ENCODE results near the gene BRSK2. TPM values are rescaled to one million over a fixed set of nuclear protein-coding genes. Genes with fewer than 3 reads are reported as not detected.

The BRSK2 gene
- total RNA-seq, 1 donor, result under 0.01 TPM

DNA sequence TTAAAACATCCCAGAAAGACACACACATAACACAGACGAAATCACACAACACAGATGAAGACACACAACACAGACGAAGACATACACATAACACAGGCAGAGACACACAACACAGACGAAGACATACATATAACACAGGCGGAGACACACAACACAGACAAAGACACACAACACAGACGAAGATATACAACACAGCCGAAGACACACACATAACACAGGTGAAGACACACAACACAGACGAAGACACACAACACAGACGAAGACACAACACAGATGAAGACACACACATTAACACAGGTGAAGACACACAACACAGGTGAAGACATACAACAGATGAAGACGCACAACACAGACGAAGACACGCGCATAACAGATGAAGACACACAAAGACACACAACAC, 101.6 kb downstream of the BRSK2 start:
- TF ChIP-seq CTCF (IDR thresholded peaks at IDR 0.05; ENCODE audit: insufficient read depth, low read depth, low read length), result no peak
- no peak for DNase-seq (ENCODE audit: low read depth)
- no peak overlapping the region for H3K4me3 ChIP-seq (ENCODE audit: low read depth, low read length)

- H3K4me3 ChIP-seq (ENCODE audit: low read depth, low read length), result no peak overlapping the region
- no peak for TF ChIP-seq CTCF (IDR thresholded peaks at IDR 0.05; ENCODE audit: insufficient read depth, low read depth, low read length)
- no peak for DNase-seq (ENCODE audit: low read depth)
These were observed 104.0 kb downstream of the BRSK2 start for GRCh38 chr11:1493650-1494244.

DNA sequence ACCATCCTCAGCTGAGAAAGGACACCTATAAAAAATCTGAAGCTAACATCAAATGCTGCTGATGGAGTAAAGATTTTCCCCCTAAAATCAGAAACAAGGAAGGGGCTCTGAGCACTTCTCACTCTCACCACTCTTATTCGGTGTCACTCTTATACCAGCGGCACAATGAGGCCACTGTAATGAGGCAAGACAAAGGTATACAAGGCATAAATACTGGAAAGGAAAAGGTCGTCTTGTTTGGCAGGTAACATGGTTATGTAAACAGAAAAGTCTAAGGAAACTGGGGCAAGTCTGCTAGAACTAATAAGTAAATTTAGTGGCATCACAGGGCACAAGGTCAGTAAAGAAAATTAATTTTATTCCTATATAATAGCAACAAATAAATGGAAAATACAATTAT, 104.9 kb downstream of the BRSK2 start:
- TF ChIP-seq CTCF (IDR thresholded peaks at IDR 0.05; ENCODE audit: insufficient read depth, low read depth, low read length), result no peak
- H3K4me3 ChIP-seq (ENCODE audit: low read depth, low read length), result no peak overlapping the region
- no peak for DNase-seq (ENCODE audit: low read depth)

DNA sequence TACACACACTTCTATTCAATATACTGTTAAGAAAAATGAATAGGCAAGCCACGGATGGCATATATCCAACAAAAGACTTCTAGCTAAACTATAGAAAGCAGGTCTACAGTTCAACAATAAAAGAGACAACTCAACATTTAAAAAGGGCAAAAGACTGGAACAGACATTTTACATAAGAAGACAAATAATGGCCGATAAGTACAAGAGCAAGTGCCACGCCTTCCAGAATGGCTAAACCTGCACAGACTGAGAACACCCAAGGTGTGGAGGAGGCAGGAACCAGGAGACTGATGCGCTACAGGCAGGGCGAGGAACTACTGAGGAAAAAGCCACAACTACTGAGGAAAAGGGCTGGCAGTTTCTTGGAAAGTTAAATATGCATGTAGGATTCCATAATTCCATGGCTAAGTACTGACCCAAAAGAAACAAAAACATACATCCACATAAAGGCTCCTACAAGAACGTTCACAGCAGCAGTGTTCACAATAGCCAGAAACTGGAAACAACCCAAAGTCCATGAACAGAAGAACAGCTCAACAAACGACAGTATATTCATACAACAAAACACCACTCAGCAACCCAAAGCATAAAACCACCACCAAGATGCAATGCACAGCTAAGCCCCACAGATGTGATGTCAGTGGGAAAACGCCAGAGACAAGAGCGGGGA, 106.5 kb downstream of the BRSK2 start:
- DNase-seq (ENCODE audit: low read depth), result no peak
- TF ChIP-seq CTCF (IDR thresholded peaks at IDR 0.05; ENCODE audit: insufficient read depth, low read depth, low read length), result no peak
- no peak overlapping the region for H3K4me3 ChIP-seq (ENCODE audit: low read depth, low read length)

- no peak for TF ChIP-seq CTCF (IDR thresholded peaks at IDR 0.05; ENCODE audit: insufficient read depth, low read depth, low read length)
- DNase-seq (ENCODE audit: low read depth), result no peak
- H3K4me3 ChIP-seq (ENCODE audit: low read depth, low read length), result no peak overlapping the region
These were observed 107.0 kb downstream of the BRSK2 start for GRCh38 chr11:1496761-1497095.

DNA sequence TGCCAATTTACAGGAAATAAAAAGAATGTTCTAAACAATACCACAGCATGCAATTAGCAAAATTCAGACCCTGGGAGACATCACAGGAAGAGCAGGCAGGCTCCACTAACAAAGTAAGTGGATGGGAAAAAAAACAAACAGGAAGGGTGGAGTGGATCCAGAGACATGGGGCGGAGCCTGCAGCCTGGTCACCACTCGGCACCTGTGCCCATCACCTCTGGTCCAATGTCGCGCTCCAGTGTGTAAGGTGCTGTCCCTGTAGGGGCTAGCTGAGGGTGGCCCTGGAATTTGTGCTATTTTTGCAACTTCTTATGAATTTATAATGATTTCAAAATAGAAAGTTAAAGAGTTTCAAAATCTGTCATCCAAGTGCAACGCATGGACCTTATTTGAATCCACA, 107.9 kb downstream of the BRSK2 start:
- H3K4me3 ChIP-seq (ENCODE audit: low read depth, low read length), result no peak overlapping the region
- no peak for DNase-seq (ENCODE audit: low read depth)
- no peak for TF ChIP-seq CTCF (IDR thresholded peaks at IDR 0.05; ENCODE audit: insufficient read depth, low read depth, low read length)

- H3K4me3 ChIP-seq (ENCODE audit: low read depth, low read length), result no peak overlapping the region
- DNase-seq (ENCODE audit: low read depth), result no peak
- no peak for TF ChIP-seq CTCF (IDR thresholded peaks at IDR 0.05; ENCODE audit: insufficient read depth, low read depth, low read length)
These were observed 108.5 kb downstream of the BRSK2 start for GRCh38 chr11:1498262-1498661.

Measured in fibroblast of villous mesenchyme (primary cell).